CD4-positive, alpha-beta memory T cell (primary cell): ENCODE data around the gene ZNF689. TPM values are rescaled to one million over a fixed set of nuclear protein-coding genes. Genes with fewer than 3 reads are reported as not detected.

Experiments
- CTCF ChIA-PET: fragments of 350-600 bp; sonication (Branson Sonifier 250); formaldehyde crosslinking; loops from one replicate; lab custom pipeline; 2021; ENCODE audit warnings: inconsistent platforms; ENCODE audit not compliant: partially characterized antibody; lab: Charles Lee
- POLR2A ChIA-PET: fragments of 350-600 bp; sonication (Branson Sonifier 250); formaldehyde crosslinking; loops from one replicate; lab custom pipeline; 2021; ENCODE audit not compliant: partially characterized antibody; lab: Charles Lee
- DNase-seq, 5 donors: peaks; one replicate each; pipeline versions ENCODE4 v3.0.0 to v3.0.0-alpha.2; 2020 to 2022; ENCODE audit warnings: mixed read lengths in 1 of 5
- H3K27ac ChIP-seq: one replicate; pipeline ENCODE4 v1.7.0; 2013; ENCODE audit warnings: low read depth, low read length
- H3K27me3 ChIP-seq: 2 replicates; pipeline ENCODE4 v1.7.0; 2013; ENCODE audit warnings: mild to moderate bottlenecking, low read length, moderate library complexity; ENCODE audit not compliant: insufficient read depth
- H3K36me3 ChIP-seq: 2 replicates; pipeline ENCODE4 v1.7.0; 2013; ENCODE audit warnings: mild to moderate bottlenecking, low read length, moderate library complexity; ENCODE audit not compliant: insufficient read depth
- H3K4me1 ChIP-seq: 2 replicates; pipeline ENCODE4 v1.7.0; 2013; ENCODE audit warnings: mild to moderate bottlenecking, low read length, moderate library complexity; ENCODE audit not compliant: insufficient read depth
- H3K4me3 ChIP-seq, 2 donors: one replicate each; pipeline ENCODE4 v1.7.0; 2013; ENCODE audit warnings: low read length in 2 of 2, mild to moderate bottlenecking in 1 of 2
- H3K9me3 ChIP-seq, 2 donors: one replicate each; pipeline ENCODE4 v1.7.0; 2013; ENCODE audit warnings: low read length in 2 of 2, control low read depth in 1 of 2; ENCODE audit not compliant: control insufficient read depth in 1 of 2
- H3K27ac Mint-ChIP-seq, 7 donors: one replicate each; pipeline ENCODE4 v1.8.0; 2020 to 2021; ENCODE audit warnings: mixed read lengths in 7 of 7, mild to moderate bottlenecking in 6 of 7, inconsistent platforms in 3 of 7, moderate library complexity in 3 of 7
- H3K27me3 Mint-ChIP-seq, 2 donors: one replicate each; pipeline ENCODE4 v1.8.0; 2020 to 2021; ENCODE audit warnings: mixed read lengths in 2 of 2
- H3K36me3 Mint-ChIP-seq, 2 donors: one replicate each; pipeline ENCODE4 v1.8.0; 2020 to 2021; ENCODE audit warnings: mixed read lengths in 2 of 2, inconsistent platforms in 1 of 2, mild to moderate bottlenecking in 1 of 2
- H3K4me1 Mint-ChIP-seq, 4 donors: one replicate each; pipeline ENCODE4 v1.8.0; 2020 to 2021; ENCODE audit warnings: mixed read lengths in 4 of 4, mild to moderate bottlenecking in 1 of 4
- H3K4me3 Mint-ChIP-seq, 8 donors: one replicate each; pipeline ENCODE4 v1.8.0; 2020 to 2021; ENCODE audit warnings: mixed read lengths in 8 of 8, mild to moderate bottlenecking in 7 of 8, moderate library complexity in 6 of 8, inconsistent platforms in 3 of 8
- H3K9me3 Mint-ChIP-seq, 8 donors: one replicate each; pipeline ENCODE4 v1.8.0; 2020 to 2021; ENCODE audit warnings: mixed read lengths in 8 of 8, mild to moderate bottlenecking in 5 of 8, inconsistent platforms in 3 of 8, moderate library complexity in 1 of 8
- intact Hi-C: fragments of 100-400 bp; cut with micrococcal nuclease; formaldehyde crosslinking; loops from one replicate; pipeline ENCODE4 v1.15.1; 2023
- polyA plus RNA-seq, 2 donors: library from polyadenylated mRNA; unstranded; fragments of 300-500 nt; fragmentation: Illumina TruSeq; gene quantifications; one replicate each; pipeline ENCODE4 v1.2.3, GENCODE V29; 2021
- total RNA-seq, 2 experiments: library from RNA; stranded (reverse); gene quantifications; one replicate each; pipeline ENCODE4 v1.2.3, GENCODE V29; 2021

The ZNF689 gene
- total and polyA plus RNA-seq, 4 experiments from 2014 or later: 11.9 to 14.5 (median 13.3) TPM

DNA sequence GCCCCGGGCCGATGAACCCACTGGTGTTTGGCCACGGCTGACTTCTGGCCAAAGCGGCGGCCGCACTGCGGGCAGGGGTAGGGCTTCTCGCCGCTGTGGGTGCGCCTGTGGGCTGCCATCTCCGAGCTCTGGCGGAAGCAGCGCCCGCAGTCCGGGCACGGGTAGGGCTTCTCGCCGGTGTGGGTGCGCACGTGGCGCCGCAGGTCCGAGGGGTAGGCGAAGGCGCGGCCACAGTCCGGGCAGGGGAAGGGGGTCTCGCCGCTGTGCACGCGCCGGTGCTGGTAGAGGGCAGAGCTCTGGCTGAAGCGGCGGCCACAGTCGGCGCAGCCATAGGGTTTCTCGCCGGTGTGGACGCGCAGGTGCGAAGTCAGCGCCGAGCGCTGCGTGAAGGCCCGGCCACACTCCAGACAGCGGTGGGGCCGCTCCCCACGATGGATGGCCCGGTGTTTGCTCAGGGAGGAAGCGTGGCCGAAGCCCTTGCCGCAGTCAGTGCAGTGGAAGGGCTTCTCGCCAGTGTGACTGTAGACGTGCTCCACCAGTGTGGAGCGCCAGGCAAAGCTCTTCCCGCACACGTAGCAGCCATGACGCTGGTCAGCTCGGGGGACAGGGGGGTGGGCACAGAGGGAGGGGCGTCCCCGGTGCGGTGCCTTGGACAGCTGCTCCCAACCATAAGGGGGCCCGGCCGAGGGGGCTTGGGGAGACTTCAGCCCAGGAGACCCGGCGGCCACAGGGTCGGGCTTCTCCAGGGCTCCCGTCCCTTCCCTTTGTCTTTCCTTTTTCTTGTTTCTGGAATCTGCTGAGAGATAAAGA is 54.7 kb downstream of the ZNF689 start:
- ChIA-PET POLR2A (interaction anchor here (1.2 to 13.9 kb wide), 5 partner anchors 12 to 138 kb away, joined by 3 to 457 read pairs (median 8); partner anchors contain the start of genes ZNF688 and ZNF747), CTCF (interaction anchor here (6.8 kb wide), 1 partner anchor 20 kb away, joined by 56 read pairs; the partner anchor contains the start of gene ZNF747)
- peaks cover 20 to 25% of the 10 kb centered on the region in 2 donors for H3K36me3 Mint-ChIP-seq
- H3K4me3 Mint-ChIP-seq: peak overlapping the region in 6 of 8 donors; percentile 59 to 94 (median 90)
- Histone ChIP-seq H3K36me3 (peaks cover 22% of the 10 kb centered on the region), H3K27me3 (no peaks in the 10 kb centered on the region), H3K4me1 (peaks cover 66% of the 10 kb centered on the region), H3K4me3 (no peak overlapping the region), H3K27ac (no peak overlapping the region), H3K9me3 (no peaks in the 10 kb centered on the region)
- intact Hi-C loops: no loop called here
- H3K27me3 Mint-ChIP-seq: no peaks in the 10 kb centered on the region
- no peak for DNase-seq
- peak overlapping the region in 5 of 7 donors; percentile 61 to 96 (median 92) for H3K27ac Mint-ChIP-seq
- peaks cover 0 to 2% (median 0%) of the 10 kb centered on the region in 8 donors for H3K9me3 Mint-ChIP-seq
- peaks cover 28 to 68% (median 49%) of the 10 kb centered on the region in 4 donors for H3K4me1 Mint-ChIP-seq

DNA sequence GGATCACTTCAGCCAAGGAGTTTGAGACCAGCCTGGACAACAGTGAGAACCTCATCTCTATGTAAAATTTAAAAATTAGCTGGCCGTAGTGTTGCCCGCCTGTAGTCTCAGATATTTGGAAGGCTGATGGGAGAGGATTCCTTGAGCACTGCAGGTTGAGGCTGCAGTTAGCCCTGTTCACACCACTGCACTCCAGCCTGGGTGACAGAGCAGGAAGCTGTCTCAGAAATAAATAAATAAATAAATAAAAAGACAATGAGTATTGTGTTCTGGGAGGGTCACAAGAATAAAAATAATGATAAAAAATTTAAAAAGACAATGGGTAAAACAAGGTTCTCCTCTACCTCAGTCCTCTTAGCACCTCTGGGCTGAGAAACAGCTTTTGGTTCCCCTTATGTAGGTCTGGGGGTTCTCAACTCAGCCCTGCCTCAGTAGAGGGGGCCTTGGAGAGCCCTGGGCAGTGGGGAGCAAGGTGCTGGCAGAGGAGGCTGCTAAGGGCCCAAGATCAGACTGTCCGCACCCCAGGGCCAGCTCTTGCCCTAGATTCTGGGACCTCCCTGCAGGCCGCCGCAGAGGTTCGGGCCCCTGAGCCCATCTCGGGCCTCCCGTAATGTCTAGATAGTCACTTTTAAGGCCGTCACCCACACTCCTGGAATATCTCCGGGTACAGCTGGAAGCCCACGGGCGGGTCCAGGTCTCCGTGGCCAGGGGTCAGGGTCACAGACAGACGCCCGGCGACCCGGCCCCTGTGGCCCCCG is 55.5 kb downstream of the ZNF689 start:
- H3K27me3 ChIP-seq: no peaks in the 10 kb centered on the region
- H3K4me3 Mint-ChIP-seq: peak overlapping the region in 2 of 8 donors; percentile 17
- intact Hi-C loops: no loop called here
- H3K9me3 Mint-ChIP-seq: no peaks in the 10 kb centered on the region
- peaks cover 22% of the 10 kb centered on the region for H3K36me3 ChIP-seq
- H3K4me1 ChIP-seq: peaks cover 66% of the 10 kb centered on the region
- no peaks in the 10 kb centered on the region for H3K27me3 Mint-ChIP-seq
- DNase-seq: no peak
- H3K4me1 Mint-ChIP-seq: peaks cover 28 to 68% (median 49%) of the 10 kb centered on the region in 4 donors
- no peak overlapping the region for H3K4me3 ChIP-seq
- H3K36me3 Mint-ChIP-seq: peaks cover 20 to 25% of the 10 kb centered on the region in 2 donors
- POLR2A ChIA-PET: interaction anchor here (1.2 to 13.9 kb wide), 5 partner anchors 11 to 137 kb away, joined by 3 to 457 read pairs (median 8); partner anchors contain the start of genes ZNF688 and ZNF747
- H3K27ac Mint-ChIP-seq: peak overlapping the region in 5 of 7 donors; percentile 50 to 96 (median 80)
- no peaks in the 10 kb centered on the region for H3K9me3 ChIP-seq
- no peak overlapping the region for H3K27ac ChIP-seq
- CTCF ChIA-PET: interaction anchor here (0.5 to 6.8 kb wide), 3 partner anchors 11 to 138 kb away, joined by 3 to 56 read pairs (median 5); partner anchors contain the start of gene ZNF747

DNA sequence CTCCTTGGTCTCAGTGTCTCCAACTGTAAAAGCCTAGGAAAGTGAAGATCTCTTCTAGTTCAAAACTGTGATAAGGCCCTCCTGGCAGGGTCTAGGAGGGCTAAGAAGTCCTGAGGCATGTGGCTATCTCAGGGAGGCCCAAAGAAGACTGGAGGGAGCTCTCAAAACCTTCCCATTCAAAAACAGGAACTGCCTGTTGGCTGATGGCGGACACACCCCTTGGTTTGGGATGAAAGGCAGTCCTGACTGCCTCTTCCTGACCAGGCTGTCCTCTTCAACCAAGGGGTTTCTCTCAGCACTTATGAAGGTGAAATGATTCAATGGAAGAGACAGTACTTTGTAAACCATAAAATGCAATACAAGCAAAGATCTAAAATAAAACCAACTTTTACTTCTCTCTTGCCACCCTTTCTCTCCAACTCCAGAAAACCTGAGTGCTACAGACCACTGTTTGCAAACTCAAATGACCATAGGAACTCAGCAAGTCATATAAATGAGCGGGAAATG is 56.7 kb downstream of the ZNF689 start:
- intact Hi-C loops: no loop called here
- peaks cover 70% of the 10 kb centered on the region for H3K4me1 ChIP-seq

DNA sequence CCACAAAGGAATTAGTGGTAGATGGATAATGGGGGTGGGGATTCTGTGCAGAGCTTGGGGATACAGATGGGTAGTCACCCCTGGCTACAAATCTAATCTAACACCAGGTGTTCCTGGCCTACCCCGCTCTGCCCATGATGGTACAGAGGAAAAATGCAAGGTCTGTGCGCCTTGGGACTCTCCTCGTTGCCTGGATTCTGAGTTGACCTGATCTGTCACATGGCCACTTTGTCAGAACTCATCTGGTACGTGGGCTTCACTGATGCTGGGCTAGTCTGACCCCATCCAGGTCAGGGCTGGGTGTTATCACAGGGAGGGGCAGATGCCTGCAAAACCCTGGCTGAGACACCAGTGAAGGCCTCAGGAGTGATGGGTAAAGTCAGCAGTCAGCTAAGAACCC is 57.2 kb downstream of the ZNF689 start:
- Histone ChIP-seq H3K4me1 (peaks cover 71% of the 10 kb centered on the region), H3K4me3 (no peak overlapping the region), H3K9me3 (no peaks in the 10 kb centered on the region), H3K27ac (peak overlapping the region; percentile 60), H3K36me3 (peaks cover 22% of the 10 kb centered on the region), H3K27me3 (no peaks in the 10 kb centered on the region)
- Mint-ChIP-seq H3K36me3 (peaks cover 20 to 25% of the 10 kb centered on the region in 2 donors), H3K4me1 (peaks cover 32 to 68% (median 50%) of the 10 kb centered on the region in 4 donors), H3K27ac (peak overlapping the region; percentile 94 to 98 (median 96)), H3K4me3 (peak overlapping the region in 7 of 8 donors; percentile 3 to 82 (median 66)), H3K27me3 (no peaks in the 10 kb centered on the region), H3K9me3 (no peaks in the 10 kb centered on the region)
- CTCF ChIA-PET: interaction anchor here (6.8 kb wide), 1 partner anchor 17 kb away, joined by 56 read pairs; the partner anchor contains the start of gene ZNF747
- POLR2A ChIA-PET: interaction anchor here (0.6 to 13.9 kb wide), 7 partner anchors 9 to 365 kb away, joined by 3 to 457 read pairs (median 4); partner anchors contain the start of genes DCTPP1, ITGAL, ZNF688 and ZNF747
- DNase-seq: no peak
- intact Hi-C loops: no loop called here

More for the DNA sequence above, 56.7 kb downstream of the ZNF689 start:
- DNase-seq: no peak
- Mint-ChIP-seq H3K4me3 (peak overlapping the region in 5 of 8 donors; percentile 3 to 77 (median 66)), H3K27ac (peak overlapping the region; percentile 94 to 98 (median 96)), H3K36me3 (peaks cover 20 to 25% of the 10 kb centered on the region in 2 donors), H3K9me3 (no peaks in the 10 kb centered on the region), H3K4me1 (peaks cover 32 to 68% (median 49%) of the 10 kb centered on the region in 4 donors), H3K27me3 (no peaks in the 10 kb centered on the region)
- Histone ChIP-seq H3K4me3 (no peak overlapping the region), H3K36me3 (peaks cover 22% of the 10 kb centered on the region), H3K27ac (peak overlapping the region; percentile 60), H3K9me3 (no peaks in the 10 kb centered on the region), H3K27me3 (no peaks in the 10 kb centered on the region)
- CTCF ChIA-PET: interaction anchor here (6.8 kb wide), 1 partner anchor 18 kb away, joined by 56 read pairs; the partner anchor contains the start of gene ZNF747
- POLR2A ChIA-PET: interaction anchor here (0.7 to 13.9 kb wide), 5 partner anchors 8 to 124 kb away, joined by 3 to 457 read pairs (median 4); partner anchors contain the start of genes DCTPP1, ZNF688, ZNF689 and ZNF747

Other genes starting within 250 kb of the ZNF689 start
- 10 to 100 TPM; 47.0 to 55.3 TPM for gene TBC1D10B, start 239.9 kb downstream of the ZNF689 start, total RNA-seq
- 10 to 100 TPM in 1 of 2 donors, 1 to 10 TPM in 1; 8.5 to 16.1 TPM for gene TBC1D10B, start 239.9 kb downstream of the ZNF689 start, polyA plus RNA-seq
- 1 to 10 TPM in 1 of 2 experiments, not detected in 1; 1.3 TPM for gene MYL11, start 235.6 kb downstream of the ZNF689 start, total RNA-seq
- 1 to 10 TPM in 1 of 2 donors, not detected in 1; 1.1 TPM for gene MYL11, start 235.6 kb downstream of the ZNF689 start, polyA plus RNA-seq
- 100 to 1,000 TPM; 198 to 206 TPM for gene SEPTIN1, start 227.8 kb downstream of the ZNF689 start, total RNA-seq
- 100 to 1,000 TPM; 210 to 212 TPM for gene SEPTIN1, start 227.8 kb downstream of the ZNF689 start, polyA plus RNA-seq
- 10 to 100 TPM; 15.8 to 16.7 TPM for gene ZNF48, start 215.0 kb downstream of the ZNF689 start, total RNA-seq
- 10 to 100 TPM in 1 of 2 donors, 1 to 10 TPM in 1; 5.5 to 10.7 TPM for gene ZNF48, start 215.0 kb downstream of the ZNF689 start, polyA plus RNA-seq
- 1 to 10 TPM; 6.0 to 6.5 TPM for gene ZNF771, start 202.8 kb downstream of the ZNF689 start, total RNA-seq
- 1 to 10 TPM; 1.4 to 5.0 TPM for gene ZNF771, start 202.8 kb downstream of the ZNF689 start, polyA plus RNA-seq
- 10 to 100 TPM; 15.0 to 18.0 TPM for gene DCTPP1, start 180.4 kb downstream of the ZNF689 start, total RNA-seq
- 100 to 1,000 TPM in 1 of 2 donors, 10 to 100 TPM in 1; 87.0 to 115 TPM for gene DCTPP1, start 180.4 kb downstream of the ZNF689 start, polyA plus RNA-seq
- gene SEPHS2, start 164.5 kb downstream of the ZNF689 start, total RNA-seq: 10 to 100 TPM; 42.0 to 44.4 TPM
- 10 to 100 TPM; 56.4 to 65.9 TPM for gene SEPHS2, start 164.5 kb downstream of the ZNF689 start, polyA plus RNA-seq
- gene ITGAL, start 137.6 kb downstream of the ZNF689 start, total RNA-seq: 100 to 1,000 TPM; 648 to 657 TPM
- gene ITGAL, start 137.6 kb downstream of the ZNF689 start, polyA plus RNA-seq: 100 to 1,000 TPM; 110 to 159 TPM
- gene ZNF768, start 83.8 kb downstream of the ZNF689 start, total RNA-seq: 1 to 10 TPM; 5.8 to 6.1 TPM
- 1 to 10 TPM in 1 of 2 donors, under 1 TPM in 1; 0.69 to 1.7 TPM for gene ZNF768, start 83.8 kb downstream of the ZNF689 start, polyA plus RNA-seq
- 10 to 100 TPM; 15.7 to 17.8 TPM for gene ZNF747, start 75.5 kb downstream of the ZNF689 start, total RNA-seq
- gene ZNF747, start 75.5 kb downstream of the ZNF689 start, polyA plus RNA-seq: 1 to 10 TPM; 7.8 to 8.8 TPM
- 10 to 100 TPM; 28.9 to 29.3 TPM for gene ZNF764, start 52.0 kb downstream of the ZNF689 start, total RNA-seq
- gene ZNF764, start 52.0 kb downstream of the ZNF689 start, polyA plus RNA-seq: 1 to 10 TPM; 4.2 to 8.8 TPM
- gene ZNF688, start 38.7 kb downstream of the ZNF689 start, total RNA-seq: 10 to 100 TPM; 21.4 to 22.7 TPM
- gene ZNF688, start 38.7 kb downstream of the ZNF689 start, polyA plus RNA-seq: 10 to 100 TPM; 31.7 to 33.8 TPM
- gene ZNF785, start 24.7 kb downstream of the ZNF689 start, total RNA-seq: 10 to 100 TPM; 33.4 to 34.2 TPM
- gene ZNF785, start 24.7 kb downstream of the ZNF689 start, polyA plus RNA-seq: 1 to 10 TPM; 1.7 to 3.4 TPM
- gene PRR14, start 40.6 kb upstream of the ZNF689 start, total RNA-seq: 100 to 1,000 TPM in 1 of 2 experiments, 10 to 100 TPM in 1; 92.0 to 100 TPM
- gene PRR14, start 40.6 kb upstream of the ZNF689 start, polyA plus RNA-seq: 10 to 100 TPM in 1 of 2 donors, 1 to 10 TPM in 1; 8.7 to 25.9 TPM
- gene FBRS, start 48.0 kb upstream of the ZNF689 start, total RNA-seq: 100 to 1,000 TPM; 164 to 172 TPM
- 1 to 10 TPM in 1 of 2 donors, under 1 TPM in 1; 0.70 to 7.9 TPM for gene FBRS, start 48.0 kb upstream of the ZNF689 start, polyA plus RNA-seq
- 100 to 1,000 TPM; 101 to 115 TPM for gene SRCAP, start 88.8 kb upstream of the ZNF689 start, total RNA-seq
- 10 to 100 TPM in 1 of 2 donors, 1 to 10 TPM in 1; 1.2 to 35.4 TPM for gene SRCAP, start 88.8 kb upstream of the ZNF689 start, polyA plus RNA-seq
- 10 to 100 TPM; 54.1 to 54.9 TPM for gene PHKG2, start 138.0 kb upstream of the ZNF689 start, total RNA-seq
- 10 to 100 TPM; 42.0 to 63.5 TPM for gene PHKG2, start 138.0 kb upstream of the ZNF689 start, polyA plus RNA-seq
- 1 to 10 TPM; 2.6 to 3.4 TPM for gene CFAP119, start 151.7 kb upstream of the ZNF689 start, total RNA-seq
- under 1 TPM; 0.22 to 0.42 TPM for gene CFAP119, start 151.7 kb upstream of the ZNF689 start, polyA plus RNA-seq
- gene RNF40, start 151.9 kb upstream of the ZNF689 start, total RNA-seq: 100 to 1,000 TPM; 101 to 109 TPM
- gene RNF40, start 151.9 kb upstream of the ZNF689 start, polyA plus RNA-seq: 10 to 100 TPM; 16.6 to 52.4 TPM
- 1 to 10 TPM; 4.7 to 5.4 TPM for gene ZNF629, start 176.8 kb upstream of the ZNF689 start, total RNA-seq
- gene ZNF629, start 176.8 kb upstream of the ZNF689 start, polyA plus RNA-seq: under 1 TPM; 0.07 to 0.94 TPM